Hematopoietic multipotent progenitor cell treated with erythropoietin and hydrocortisone succinate and interleukin-3 and kit ligand, for 17 days (in vitro differentiated cells): ENCODE measurements around the gene AGAP1.

Source experiments
- DNase-seq: peaks from one replicate; pipeline ENCODE4 v3.0.0-alpha.2; 2015; ENCODE audit warnings: low spot score

AGAP1 gene

GRCh38 chr2:235769046-235769445 is 275.2 kb downstream of the AGAP1 start:
- DNase-seq = no peak

DNA sequence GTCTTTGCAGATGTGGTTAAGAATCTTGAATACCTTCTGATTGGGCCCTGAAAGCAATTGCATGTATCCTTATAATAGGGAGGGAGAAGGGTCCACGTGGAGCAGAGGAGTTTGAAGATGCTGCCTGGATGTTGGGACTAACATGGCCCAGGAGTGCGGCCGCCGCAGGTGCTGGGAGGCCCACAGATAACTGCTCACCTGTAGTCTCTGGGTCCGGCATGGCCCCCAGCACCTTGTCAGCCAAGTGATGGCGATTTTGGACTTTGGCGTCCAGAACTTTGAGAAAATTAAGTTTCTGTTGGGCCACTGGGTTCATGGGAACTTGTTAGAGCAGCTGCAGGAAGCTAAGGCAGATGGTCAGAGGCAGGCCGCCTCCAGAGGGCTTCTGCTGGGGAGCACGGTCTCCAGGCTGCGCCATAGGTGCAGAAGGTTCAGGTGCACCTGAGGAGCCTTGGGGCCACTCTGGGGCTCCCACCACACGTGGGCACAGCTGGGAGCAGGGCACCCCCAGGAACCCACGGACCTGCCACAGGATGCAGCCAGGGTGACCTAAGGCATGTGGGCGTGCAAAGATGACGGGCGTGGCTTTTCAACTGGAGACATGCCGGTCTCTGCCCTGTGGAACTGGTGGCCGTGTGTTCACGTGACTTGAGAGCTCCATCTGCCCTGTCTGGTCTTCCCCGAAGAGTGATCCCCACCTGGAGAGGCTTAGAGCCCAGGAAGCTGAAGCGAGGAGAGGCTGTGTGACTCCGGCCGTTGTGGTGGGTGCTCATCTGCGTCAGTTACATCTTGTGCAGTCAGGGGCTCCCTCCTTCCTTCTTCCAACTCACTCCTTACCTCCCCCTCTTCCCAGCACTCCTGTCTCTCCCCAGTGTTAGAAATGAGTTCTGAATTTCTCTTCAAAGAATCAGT is 277.3 kb downstream of the AGAP1 start:
- DNase-seq = no peak

GRCh38 chr2:235773188-235773928 is 279.5 kb downstream of the AGAP1 start:
- DNase-seq = no peak

DNA sequence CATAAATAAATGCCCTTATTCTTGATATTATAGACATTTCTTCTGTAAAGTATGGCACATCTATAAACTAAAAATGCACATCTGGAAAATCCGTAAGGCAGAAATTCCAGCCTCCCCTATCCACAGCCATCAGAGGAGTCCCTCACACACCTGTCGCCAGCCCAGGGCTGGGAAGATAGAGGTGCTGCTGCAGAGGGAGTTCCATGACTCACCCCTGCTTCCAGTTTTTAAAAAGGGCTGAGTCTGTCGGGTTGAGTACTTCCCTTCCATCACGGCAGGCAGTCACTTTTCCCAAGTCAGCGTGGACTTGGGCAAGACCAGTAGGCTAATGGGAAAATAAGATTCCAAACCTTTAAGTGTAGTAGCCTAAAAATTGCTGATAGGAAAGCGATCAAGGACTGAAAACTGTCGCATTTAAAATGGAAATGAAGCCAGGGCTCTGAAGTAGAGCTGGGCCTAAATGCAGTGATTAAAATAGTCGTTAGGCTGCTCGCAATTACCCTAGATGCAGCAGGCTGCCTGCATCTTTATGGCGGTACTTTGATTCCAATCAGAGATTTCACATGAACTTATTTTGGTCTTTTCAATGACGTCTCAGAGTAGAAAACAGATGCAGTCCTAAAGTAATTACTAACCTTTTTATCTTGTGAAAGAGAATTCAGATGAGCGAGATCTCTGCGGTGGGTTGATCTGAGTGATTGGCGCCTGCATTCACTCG is 280.5 kb downstream of the AGAP1 start:
- DNase-seq = no peak

- DNase-seq = no peak
Measured at GRCh38 chr2:235776531-235776930, 282.7 kb downstream of the AGAP1 start.

DNA sequence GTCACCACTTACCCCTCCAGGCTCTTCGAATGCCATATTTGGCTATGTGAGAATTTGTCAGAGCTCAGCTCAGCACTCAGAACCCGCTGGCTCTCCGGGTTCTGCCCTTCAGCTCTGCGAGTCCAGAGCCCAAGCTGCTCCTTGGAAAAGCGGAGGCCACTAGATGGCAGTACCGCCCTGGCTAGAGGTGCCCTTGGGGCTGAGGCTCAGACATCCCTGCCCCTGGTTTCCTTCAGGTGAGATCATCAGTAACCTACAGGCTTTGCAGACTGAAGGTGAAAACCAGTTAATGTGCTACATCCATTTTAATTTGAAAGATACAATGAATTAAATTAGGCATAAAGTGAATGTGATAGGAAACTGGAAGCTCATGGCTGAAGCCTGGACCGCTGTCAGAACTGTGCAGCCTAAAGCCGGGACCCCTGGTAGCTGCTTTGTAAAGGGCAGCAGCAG is 285.6 kb downstream of the AGAP1 start:
- DNase-seq = peak; percentile 62

DNA sequence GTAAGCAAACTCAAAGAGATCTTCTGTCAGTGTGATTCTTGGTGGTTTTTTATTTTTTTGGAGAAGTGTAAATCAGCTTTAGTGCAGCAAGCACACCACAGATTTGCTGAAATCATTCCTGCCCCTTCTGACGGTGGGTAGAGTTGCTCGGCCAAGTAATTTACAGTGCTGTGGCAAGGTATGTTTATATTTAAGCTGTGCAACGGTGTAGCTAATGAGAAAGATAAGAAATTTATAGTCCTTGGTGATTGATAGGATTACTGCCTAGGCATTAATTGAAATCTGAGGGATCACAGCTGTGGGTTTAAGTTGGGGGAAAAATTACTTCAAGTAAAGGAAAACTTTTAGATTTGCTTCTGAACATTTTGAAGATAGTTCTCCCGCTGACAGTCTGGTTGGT is 286.6 kb downstream of the AGAP1 start:
- DNase-seq = no peak

DNA sequence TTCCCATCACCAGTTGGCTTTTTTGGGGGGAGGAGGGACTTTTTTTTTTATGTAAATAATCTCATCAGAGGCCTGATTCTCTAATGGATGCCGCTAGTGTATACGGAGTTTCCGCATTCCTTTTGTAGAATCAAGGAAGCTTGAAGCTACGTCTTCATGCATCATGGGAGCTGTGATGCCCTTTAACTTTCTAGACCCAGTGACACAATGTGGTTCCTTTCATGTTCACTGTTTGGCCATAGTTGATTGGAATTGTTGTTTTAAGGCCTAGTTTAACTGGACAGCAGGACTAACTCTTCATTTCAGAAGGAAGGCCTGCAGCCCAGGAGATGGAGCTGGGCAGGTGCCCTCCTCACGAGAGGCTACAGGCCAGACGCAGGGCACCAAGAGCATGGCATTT is 287.9 kb downstream of the AGAP1 start:
- no peak for DNase-seq

DNA sequence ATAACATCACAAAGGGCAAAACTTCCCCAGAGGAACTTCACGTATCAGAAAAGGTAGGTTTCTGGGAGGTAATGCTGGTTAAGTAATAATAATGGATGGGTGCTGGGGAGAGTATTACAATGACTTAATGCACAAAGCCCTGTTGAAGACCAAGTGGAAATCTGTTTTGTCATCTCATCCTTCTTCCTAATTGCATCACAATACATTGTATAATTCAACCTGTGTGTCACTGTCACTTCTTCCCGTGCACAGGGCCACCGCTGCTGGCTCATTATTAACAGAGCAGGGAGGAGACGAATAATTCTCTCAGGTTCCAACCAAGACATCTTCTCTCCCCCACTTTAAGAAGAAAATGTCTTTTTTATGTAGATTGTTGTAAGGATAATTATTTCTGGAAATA is 290.9 kb downstream of the AGAP1 start:
- no peak for DNase-seq

DNA sequence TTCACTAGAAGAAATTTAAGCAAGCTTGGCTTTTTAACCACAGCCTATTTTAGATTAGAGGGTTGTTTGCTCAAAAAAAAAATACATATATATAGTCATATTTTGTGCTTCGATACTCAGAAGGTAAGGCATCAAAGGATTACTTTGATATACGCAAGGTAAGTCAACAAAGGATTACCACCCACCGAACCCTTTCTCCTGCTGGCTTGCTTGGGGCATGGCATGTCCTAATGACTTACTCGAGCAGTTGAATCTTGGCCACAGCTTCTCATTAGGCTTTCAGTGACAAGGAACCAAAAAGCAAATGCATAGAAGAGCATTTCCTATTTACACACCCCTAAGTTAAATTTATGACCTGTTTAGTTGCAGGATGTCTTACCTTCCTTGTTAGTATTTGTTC is 295.7 kb downstream of the AGAP1 start:
- no peak for DNase-seq

DNA sequence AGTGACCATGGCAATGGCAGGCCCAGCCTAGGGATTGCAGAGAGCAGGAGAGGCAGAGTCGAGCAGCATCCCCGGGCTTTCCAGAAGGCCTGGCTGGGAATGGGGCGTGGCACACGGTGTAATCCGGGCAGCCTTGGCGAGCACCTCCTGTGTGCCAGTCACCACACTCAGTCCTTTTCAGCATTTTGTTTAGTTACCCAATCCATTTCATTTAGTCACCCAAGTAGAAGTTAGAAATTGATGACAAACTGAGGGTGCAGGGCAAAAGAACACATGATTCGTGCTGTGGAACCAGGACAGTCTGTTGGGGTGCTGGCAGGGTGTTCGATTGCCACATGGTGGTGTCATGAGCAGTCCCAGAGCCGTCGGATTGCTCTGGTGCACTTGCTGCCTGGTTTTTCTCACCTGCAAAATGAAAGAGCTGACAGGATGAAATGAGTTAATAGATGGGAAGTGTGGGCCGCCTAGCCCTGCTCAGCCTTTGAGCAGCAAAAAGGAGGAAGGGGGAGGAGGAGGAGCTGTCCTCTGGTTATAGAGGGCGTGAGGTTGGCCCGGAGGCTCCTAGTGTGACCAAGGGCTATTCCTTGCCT is 299.4 kb downstream of the AGAP1 start:
- no peak for DNase-seq

- no peak for DNase-seq
Measured at GRCh38 chr2:235799281-235799680, 305.4 kb downstream of the AGAP1 start.

GRCh38 chr2:235802542-235802941 is 308.7 kb downstream of the AGAP1 start:
- no peak for DNase-seq

DNA sequence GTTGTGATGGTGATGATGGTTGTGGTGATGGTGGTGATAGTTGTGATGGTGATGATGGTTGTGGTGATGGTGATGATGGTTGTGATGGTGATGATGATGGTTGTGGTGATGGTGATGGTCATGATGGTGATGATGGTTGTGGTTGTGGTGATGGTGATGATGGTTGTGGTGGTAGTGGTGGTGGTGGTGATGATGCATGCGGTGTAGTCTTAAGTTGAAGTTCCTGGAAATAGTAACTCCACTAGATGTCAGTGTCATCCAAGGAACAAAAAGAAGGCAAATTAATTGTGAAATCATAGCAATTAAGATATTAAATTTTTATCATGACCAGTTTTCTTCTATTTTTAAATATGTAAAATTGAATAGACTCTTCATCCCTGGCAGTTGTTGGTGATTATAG is 309.2 kb downstream of the AGAP1 start:
- DNase-seq = no peak

DNA sequence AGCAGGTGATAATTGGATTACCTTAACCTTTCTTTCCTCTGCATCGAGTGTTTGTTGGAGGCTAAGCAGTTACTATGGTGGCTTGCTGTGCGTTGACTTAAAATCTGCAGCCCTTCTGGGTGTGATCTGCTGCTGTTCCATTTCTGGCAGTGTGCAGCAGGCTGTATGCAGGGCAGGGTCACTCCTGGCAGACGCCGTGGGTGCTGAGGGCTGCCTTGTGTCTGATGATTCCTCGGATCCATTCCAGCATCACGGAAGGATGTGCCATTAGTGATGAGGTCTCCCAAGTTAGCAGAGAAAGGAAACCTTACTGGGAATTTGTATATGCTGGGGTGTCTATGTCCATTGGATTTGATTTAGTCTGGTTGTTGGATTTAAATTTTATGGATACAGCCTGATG is 310.8 kb downstream of the AGAP1 start:
- no peak for DNase-seq

DNA sequence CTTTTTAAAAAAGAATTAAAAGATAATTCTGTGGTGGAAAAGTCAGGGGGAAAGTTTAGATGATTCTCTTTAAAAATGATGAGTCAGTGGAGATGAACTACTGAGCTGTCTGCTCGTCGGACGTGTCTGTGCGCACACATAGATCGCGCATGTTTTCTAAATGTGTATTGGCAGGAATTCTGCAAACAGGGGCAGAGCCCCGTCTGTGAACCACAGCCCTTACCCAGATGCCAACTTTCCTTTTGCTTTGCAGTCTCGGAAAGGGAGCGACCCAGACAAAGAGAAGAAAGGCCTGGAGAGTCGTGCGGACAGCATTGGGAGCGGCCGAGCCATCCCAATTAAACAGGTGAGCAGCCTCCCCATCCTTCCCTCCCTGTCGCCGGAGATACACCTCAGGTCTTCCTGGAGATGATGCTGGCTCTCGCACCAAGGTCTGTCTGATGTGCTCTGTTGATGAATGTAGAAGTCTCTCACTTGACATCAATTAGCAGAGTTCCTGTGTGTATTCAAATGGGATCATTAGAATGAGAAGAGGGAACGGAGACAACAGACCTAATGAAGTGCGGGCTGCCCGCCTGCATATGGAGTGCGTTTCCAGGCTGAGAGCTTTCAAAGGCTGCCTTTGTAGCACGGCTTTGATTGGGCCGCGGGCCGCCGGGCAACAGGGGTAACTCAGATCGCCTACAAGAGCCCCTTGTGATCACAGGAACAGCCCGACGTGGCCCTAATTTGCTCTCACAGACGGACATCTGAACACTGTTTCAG is 313.3 kb downstream of the AGAP1 start:
- no peak for DNase-seq

DNA sequence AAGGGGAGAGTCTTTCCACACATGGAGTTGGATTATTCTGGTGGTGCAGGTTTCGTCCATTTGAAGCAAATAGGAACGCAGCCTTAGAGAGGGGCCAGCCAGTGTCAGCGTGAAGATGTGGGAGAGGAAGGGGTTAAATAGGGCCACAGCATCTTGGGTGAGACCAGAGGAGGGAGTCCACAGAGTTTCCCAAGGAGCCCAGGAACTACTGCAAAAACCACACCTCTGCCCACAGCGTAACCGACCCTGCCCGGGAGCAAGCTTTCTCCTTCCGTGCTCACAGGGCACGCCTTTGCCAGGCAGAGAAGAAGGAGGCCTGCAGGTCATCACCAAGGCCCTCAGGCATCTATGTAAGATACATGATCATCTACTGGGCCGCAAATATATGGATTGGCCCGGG is 314.5 kb downstream of the AGAP1 start:
- no peak for DNase-seq

DNA sequence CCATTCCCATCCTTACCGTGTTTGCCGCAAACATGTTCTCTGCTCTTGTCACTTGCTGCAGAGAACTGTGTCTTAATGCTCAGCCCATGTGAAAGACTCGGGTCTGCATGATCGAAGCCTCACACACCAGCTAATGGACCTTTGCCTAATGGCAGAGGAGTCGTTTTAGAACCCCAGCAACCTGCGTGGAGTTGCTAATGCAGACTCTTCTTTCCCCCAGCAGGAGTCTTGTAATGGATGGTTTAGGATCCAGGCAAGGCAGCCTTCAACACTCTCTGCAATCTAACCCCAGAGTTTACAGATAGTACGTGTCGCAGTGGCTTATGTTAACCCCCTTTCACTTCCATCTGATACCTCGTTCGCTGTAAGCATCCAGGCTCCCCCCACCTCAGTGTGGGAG is 316.4 kb downstream of the AGAP1 start:
- DNase-seq = no peak

GRCh38 chr2:235810846-235811245 is 317.0 kb downstream of the AGAP1 start:
- DNase-seq = no peak

- DNase-seq = no peak
Measured at GRCh38 chr2:235811446-235812184, 317.8 kb downstream of the AGAP1 start.

- DNase-seq = no peak
Measured at GRCh38 chr2:235812185-235812665, 318.4 kb downstream of the AGAP1 start.
